Measurements from ENCODE around the gene PIM2.

The PIM2 gene

GRCh38 chrX:48936429-48937053 lies 17.7 kb upstream of the PIM2 start:
- DNase-seq (ENCODE audit: low read depth in 1 of 2, low spot score in 1 of 2) = no peak

GRCh38 chrX:48935301-48935670 lies 16.5 kb upstream of the PIM2 start:
- no peak for DNase-seq (ENCODE audit: low read depth in 1 of 2, low spot score in 1 of 2)

GRCh38 chrX:48934581-48935300 lies 15.9 kb upstream of the PIM2 start:
- DNase-seq (ENCODE audit: low read depth in 1 of 2, low spot score in 1 of 2) = no peak

GRCh38 chrX:48933757-48934156 lies 14.9 kb upstream of the PIM2 start:
- DNase-seq (ENCODE audit: low read depth in 1 of 2, low spot score in 1 of 2) = no peak

- no peak for DNase-seq (ENCODE audit: low read depth in 1 of 2, low spot score in 1 of 2)
Observed at GRCh38 chrX:48927736-48928382, 9.0 kb upstream of the PIM2 start.

GRCh38 chrX:48927123-48927522 lies 8.3 kb upstream of the PIM2 start:
- no peak for DNase-seq (ENCODE audit: low read depth in 1 of 2, low spot score in 1 of 2)

- DNase-seq (ENCODE audit: low read depth in 1 of 2, low spot score in 1 of 2) = no peak
Observed at GRCh38 chrX:48924270-48924669, 5.4 kb upstream of the PIM2 start.

- DNase-seq (ENCODE audit: low read depth in 1 of 2, low spot score in 1 of 2) = no peak
Observed at GRCh38 chrX:48923771-48924170, 4.9 kb upstream of the PIM2 start.

- DNase-seq (ENCODE audit: low read depth in 1 of 2, low spot score in 1 of 2) = no peak
Observed at GRCh38 chrX:48920718-48921104, 1.9 kb upstream of the PIM2 start.

GRCh38 chrX:48919947-48920717 lies 1.3 kb upstream of the PIM2 start:
- DNase-seq (ENCODE audit: low read depth in 1 of 2, low spot score in 1 of 2) = no peak

- DNase-seq (ENCODE audit: low read depth in 1 of 2, low spot score in 1 of 2) = no peak
Observed at GRCh38 chrX:48919360-48919841, 577 bp upstream of the PIM2 start.

GRCh38 chrX:48918301-48918642 lies 552 bp downstream of the PIM2 start:
- no peak for DNase-seq (ENCODE audit: low read depth in 1 of 2, low spot score in 1 of 2)

GRCh38 chrX:48917139-48918001 lies 1.5 kb downstream of the PIM2 start:
- DNase-seq (ENCODE audit: low read depth in 1 of 2, low spot score in 1 of 2) = peak; percentile 71 to 79

- DNase-seq (ENCODE audit: low read depth in 1 of 2, low spot score in 1 of 2) = no peak
Observed at GRCh38 chrX:48914593-48915493, 4.0 kb downstream of the PIM2 start.

- no peak for DNase-seq (ENCODE audit: low read depth in 1 of 2, low spot score in 1 of 2)
Observed at GRCh38 chrX:48913605-48914366, 5.0 kb downstream of the PIM2 start.

GRCh38 chrX:48911412-48912182 lies 7.2 kb downstream of the PIM2 start, which contains the start of gene SLC35A2:
Gene SLC35A2 (minus strand): TSS chrX:48911646. CDS start chrX:48911636, 10 bp downstream.
- peak; percentile 74 to 78 for DNase-seq (ENCODE audit: low read depth in 1 of 2, low spot score in 1 of 2)

GRCh38 chrX:48910926-48911411 lies 7.9 kb downstream of the PIM2 start:
- DNase-seq (ENCODE audit: low read depth in 1 of 2, low spot score in 1 of 2) = no peak

GRCh38 chrX:48909703-48910294 lies 9.0 kb downstream of the PIM2 start:
- DNase-seq (ENCODE audit: low read depth in 1 of 2, low spot score in 1 of 2) = no peak
